LNCaP clone FGC (cell line): Measurements from ENCODE around the gene FBXO24.

ENCODE experiments used
- DNase-seq: peaks from one replicate; pipeline ENCODE4 v3.0.0-alpha.2; 2011; ENCODE audit warnings: low read depth
- H3K4me3 ChIP-seq: 2 replicates; pipeline ENCODE4 v1.5.1; 2011; ENCODE audit warnings: mild to moderate bottlenecking, low read depth, low read length, control low read depth
- TF ChIP-seq, protein P1 (sequence below): IDR thresholded peaks from 2 replicates; pipeline ENCODE4 v1.5.1; 2012; ENCODE audit warnings: mild to moderate bottlenecking; ENCODE audit not compliant: control insufficient read depth, insufficient read depth; ENCODE audit errors: extremely low read depth

Gene FBXO24

DNA sequence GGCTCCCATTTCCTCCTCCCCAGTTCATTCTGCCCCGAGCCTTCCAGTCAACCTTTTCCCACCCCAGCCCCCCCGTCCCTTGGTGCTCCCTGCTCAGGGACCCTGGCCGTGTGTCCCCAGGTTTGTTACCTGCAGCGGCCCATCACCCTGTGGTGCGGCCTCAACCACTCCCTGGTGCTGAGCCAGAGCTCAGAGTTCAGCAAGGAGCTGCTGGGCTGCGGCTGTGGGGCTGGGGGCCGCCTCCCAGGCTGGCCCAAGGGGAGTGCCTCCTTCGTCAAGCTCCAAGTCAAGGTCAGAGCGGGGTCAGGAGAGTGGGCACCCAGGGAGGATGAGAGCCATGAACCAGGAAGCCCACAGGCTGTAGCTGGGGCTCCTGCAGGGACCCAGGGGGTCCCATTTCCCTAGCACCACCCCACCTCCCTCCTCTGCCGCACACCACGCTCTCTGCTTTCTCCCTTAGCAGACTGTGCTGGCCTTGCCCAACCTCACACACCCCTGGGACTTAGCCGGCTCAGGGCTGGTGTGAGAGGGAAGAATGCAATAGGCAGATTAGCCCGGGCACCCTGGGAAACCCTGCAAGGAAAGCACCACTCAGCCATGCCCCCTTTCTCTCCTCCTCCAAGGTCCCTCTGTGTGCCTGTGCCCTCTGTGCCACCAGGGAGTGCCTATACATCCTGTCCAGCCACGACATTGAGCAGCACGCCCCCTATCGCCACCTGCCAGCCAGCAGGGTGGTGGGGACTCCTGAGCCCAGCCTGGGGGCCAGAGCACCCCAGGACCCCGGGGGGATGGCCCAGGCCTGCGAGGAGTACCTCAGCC lies 14.0 kb downstream of the FBXO24 start:
- no peak overlapping the region for H3K4me3 ChIP-seq
- TF ChIP-seq, protein P1, sequence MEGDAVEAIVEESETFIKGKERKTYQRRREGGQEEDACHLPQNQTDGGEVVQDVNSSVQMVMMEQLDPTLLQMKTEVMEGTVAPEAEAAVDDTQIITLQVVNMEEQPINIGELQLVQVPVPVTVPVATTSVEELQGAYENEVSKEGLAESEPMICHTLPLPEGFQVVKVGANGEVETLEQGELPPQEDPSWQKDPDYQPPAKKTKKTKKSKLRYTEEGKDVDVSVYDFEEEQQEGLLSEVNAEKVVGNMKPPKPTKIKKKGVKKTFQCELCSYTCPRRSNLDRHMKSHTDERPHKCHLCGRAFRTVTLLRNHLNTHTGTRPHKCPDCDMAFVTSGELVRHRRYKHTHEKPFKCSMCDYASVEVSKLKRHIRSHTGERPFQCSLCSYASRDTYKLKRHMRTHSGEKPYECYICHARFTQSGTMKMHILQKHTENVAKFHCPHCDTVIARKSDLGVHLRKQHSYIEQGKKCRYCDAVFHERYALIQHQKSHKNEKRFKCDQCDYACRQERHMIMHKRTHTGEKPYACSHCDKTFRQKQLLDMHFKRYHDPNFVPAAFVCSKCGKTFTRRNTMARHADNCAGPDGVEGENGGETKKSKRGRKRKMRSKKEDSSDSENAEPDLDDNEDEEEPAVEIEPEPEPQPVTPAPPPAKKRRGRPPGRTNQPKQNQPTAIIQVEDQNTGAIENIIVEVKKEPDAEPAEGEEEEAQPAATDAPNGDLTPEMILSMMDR = no peak
- DNase-seq = no peak

DNA sequence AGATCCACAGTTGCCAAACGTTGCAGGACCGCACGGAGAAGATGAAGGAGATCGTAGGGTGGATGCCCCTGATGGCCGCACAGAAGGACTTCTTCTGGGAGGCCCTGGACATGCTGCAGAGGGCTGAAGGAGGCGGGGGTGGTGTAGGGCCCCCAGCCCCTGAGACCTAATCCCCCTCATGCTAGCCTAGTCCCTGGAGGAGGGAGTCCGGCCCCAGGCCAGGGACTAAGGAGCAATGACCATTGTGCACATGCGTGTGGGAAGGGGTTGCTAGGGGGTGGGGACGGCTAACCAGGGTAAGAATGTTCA lies 14.6 kb downstream of the FBXO24 start:
- TF ChIP-seq, protein P1 = no peak
- no peak for DNase-seq
- no peak overlapping the region for H3K4me3 ChIP-seq

DNA sequence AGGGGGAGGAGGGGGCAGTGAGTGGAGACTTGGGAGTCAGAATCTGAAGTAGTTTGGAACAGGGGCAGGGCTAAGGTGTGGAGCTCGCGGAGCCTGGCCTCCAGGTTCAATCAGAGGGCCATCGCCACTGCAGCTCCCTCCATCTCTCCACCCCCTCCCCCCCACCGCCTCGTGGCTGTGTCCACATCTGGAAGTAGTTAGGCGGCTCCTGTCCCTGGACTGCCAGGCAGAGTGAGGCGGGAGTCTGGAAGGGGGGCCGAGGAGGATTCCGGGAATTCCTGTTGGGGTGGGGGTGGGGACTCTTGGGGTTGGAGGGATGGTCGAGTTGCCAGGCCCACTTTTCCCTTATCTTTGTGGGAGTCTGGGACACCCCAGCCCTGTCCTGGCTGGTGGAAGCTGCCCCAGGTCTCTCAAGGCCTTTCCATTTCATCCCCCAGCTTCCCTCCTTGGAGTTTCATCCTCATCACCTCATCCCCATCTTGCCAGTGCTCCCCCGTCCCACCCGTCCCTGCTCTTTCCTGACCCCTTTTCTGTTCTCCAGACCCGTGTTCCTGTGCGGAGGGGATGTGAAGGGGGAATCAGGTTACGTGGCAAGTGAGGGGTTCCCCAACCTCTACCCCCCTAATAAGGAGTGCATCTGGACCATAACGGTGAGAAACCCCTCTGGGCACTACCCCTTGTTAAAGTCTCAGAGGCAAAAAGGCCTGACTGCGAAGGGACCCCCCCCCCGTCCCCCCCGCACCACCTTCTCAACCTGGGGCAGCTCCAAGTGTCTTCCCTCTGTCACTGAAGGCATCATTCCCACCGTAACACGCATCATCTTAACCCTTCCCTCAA lies 17.0 kb downstream of the FBXO24 start:
- TF ChIP-seq, protein P1 = no peak
- H3K4me3 ChIP-seq = no peak overlapping the region
- no peak for DNase-seq

DNA sequence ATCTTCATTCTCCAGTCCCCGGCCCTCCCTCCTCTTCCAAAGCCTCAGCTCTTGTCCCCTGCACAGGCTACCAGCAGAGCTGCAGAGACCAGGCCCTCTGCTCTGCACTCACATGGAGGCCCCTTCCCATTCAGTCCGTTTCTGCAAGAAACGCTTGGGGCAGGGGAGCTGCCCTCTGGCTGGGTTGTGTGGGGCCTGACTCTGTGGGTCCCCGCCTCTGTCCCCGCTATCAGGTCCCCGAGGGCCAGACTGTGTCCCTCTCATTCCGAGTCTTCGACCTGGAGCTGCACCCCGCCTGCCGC lies 17.5 kb downstream of the FBXO24 start:
- H3K4me3 ChIP-seq = no peak overlapping the region
- TF ChIP-seq, protein P1 = no peak
- DNase-seq = no peak

DNA sequence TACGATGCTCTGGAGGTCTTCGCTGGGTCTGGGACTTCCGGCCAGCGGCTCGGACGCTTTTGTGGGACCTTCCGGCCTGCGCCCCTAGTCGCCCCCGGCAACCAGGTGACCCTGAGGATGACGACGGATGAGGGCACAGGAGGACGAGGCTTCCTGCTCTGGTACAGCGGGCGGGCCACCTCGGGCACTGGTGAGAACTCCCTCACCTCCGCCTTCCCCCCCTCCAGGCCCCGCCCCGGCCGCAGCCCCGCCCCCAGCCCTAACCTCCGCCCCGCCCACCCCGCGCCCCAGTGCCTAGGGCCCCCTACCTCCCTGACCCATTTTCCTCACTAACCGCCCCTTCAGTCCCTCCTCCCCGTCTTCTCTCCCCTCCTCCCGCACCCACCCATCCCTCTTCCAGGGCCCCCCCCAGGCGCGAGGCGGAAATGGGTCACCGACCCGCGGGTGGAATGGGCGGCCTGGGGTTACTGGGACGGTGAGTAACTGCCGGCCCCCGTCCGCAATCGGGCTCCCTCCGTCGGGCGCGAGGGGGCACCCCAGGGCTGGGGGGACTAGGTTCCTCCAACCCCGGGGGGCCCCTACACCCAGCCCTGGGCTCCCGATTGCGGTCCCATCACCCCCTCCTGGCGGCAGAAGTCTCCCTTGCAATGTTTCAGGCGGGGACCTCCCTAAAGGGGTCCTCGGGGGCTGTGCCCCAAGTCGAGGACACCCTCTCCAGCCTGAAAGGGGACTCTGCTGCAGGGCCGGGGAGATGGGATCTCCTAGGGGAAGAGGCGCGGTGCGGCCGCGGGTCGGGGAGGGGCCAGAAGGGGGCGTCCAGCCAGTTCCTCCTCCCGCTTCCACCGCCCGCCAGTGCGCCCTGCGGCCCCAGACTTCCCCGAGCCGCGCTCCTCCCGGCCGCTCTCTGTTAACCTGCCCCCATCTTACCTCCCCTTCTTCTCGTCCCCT lies 18.2 kb downstream of the FBXO24 start:
- TF ChIP-seq, protein P1 = peak; percentile 34
- DNase-seq = no peak
- peak overlapping the region; percentile 66 for H3K4me3 ChIP-seq

DNA sequence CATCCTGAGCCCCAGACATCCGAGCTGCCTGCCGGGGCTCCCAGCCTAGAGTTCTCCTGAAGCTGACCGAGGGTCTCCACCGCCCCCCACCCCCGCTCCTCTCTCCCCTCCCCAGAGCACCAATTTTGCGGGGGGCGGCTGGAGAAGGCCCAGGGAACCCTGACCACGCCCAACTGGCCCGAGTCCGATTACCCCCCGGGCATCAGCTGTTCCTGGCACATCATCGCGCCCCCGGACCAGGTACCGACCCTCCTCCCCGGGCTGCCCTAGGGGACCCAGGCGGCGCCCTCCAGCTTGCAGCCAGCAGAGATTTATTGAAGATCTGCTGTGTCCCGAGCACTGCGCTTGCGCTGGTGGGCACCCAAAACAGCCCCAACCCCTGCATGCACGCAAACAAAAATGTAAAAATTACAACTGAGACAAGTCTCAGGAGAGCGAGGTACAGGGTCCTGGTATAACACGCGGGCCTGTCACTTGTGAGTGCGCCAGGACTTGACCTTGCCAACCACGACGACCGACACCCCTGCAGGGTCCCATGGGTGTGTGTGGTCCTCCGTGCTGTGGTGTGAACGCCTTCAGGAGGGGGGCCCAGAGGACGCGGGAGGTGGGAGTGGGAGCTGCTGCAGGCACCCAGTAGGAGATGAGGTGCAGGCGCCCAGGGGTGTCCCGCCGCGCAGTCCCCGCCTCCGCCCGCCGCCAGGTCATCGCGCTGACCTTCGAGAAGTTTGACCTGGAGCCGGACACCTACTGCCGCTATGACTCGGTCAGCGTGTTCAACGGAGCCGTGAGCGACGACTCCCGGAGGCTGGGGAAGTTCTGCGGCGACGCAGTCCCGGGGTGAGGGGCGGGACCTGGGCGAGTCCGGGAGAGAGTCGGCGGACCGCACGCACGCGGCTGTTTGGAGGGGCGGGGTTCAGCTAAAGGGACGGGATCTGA lies 19.1 kb downstream of the FBXO24 start:
- H3K4me3 ChIP-seq = peak overlapping the region; percentile 66
- no peak for DNase-seq
- TF ChIP-seq, protein P1 = no peak
